ENCODE results near the gene LY6G6D.

LY6G6D gene

GRCh38 chr6:31765910-31766794, 51.0 kb downstream of the LY6G6D start:
- no peak for DNase-seq (ENCODE audit: low spot score)

DNA sequence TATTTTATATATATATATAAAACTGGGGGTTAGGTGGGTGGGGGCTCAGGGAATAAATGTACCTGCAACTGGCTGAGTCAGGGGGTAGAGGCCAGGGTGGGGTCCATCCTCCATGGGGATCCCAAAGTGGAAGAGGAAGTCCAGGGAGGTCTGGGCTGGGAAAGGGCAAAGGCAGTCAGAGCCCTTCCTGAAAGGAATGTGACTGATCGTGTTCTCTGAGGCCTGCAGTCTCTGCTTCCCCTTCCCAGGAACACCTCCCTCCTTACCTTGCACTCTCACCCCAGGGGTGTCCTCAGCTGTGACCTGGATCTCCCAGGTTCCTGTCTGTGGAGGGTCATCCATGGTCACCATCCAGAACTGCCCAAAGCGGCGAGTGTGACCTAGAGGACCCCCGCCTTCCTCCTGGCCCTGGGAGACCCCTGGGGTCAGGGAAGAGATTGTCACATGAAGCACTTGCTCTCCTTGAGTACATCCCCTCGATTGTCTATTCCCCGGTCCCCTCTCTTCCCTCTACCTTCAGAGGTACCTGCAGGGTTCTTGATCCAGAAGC, 52.0 kb downstream of the LY6G6D start:
- DNase-seq (ENCODE audit: low spot score): no peak

Measured in CD4-positive, alpha-beta T cell treated with Interleukin-2 at 100 ng/mL for 4 hours (primary cell).